Esophagus (tissue), 2 donors: ENCODE data around the gene PDCD4. TPM values are rescaled to one million over a fixed set of nuclear protein-coding genes. Genes with fewer than 3 reads are reported as not detected.

Experiments used
- H3K27ac ChIP-seq, 2 donors: one replicate each; pipeline ENCODE4 v1.5.1; 2013; ENCODE audit warnings: low read depth in 2 of 2, mild to moderate bottlenecking in 2 of 2, inconsistent platforms in 1 of 2, low read length in 1 of 2, moderate library complexity in 1 of 2
- H3K27me3 ChIP-seq, 2 donors: one replicate each; pipeline ENCODE4 v1.6.1; 2013; ENCODE audit warnings: low read length in 2 of 2, control low read depth in 1 of 2, mild to moderate bottlenecking in 1 of 2; ENCODE audit not compliant: insufficient read depth in 2 of 2, control insufficient read depth in 1 of 2
- H3K36me3 ChIP-seq, 2 donors: one replicate each; pipeline ENCODE4 v1.6.1; 2013; ENCODE audit warnings: low read length in 1 of 2; ENCODE audit not compliant: control insufficient read depth in 2 of 2, insufficient read depth in 2 of 2
- H3K4me1 ChIP-seq, 2 donors: one replicate each; pipeline ENCODE4 v1.6.1; 2013; ENCODE audit warnings: low read length in 1 of 2; ENCODE audit not compliant: control insufficient read depth in 2 of 2, insufficient read depth in 2 of 2
- H3K4me3 ChIP-seq, 2 donors: one replicate each; pipeline ENCODE4 v1.5.1; 2013; ENCODE audit warnings: low read length in 2 of 2, mild to moderate bottlenecking in 2 of 2, low read depth in 1 of 2, moderate library complexity in 1 of 2
- H3K9me3 ChIP-seq, 2 donors: one replicate each; pipeline ENCODE4 v1.6.1; 2013; ENCODE audit warnings: mild to moderate bottlenecking in 2 of 2, low read depth in 1 of 2, low read length in 1 of 2, moderate library complexity in 1 of 2; ENCODE audit not compliant: control insufficient read depth in 2 of 2, insufficient read depth in 1 of 2
- WGBS, 2 donors: extraction: QIAGEN DNeasy Blood & Tissue Kit; methylation state at CpG; one replicate each; pipeline ENCODE4 v1.1.7; 2013; 5-methylcytosine and 5-hydroxymethylcytosine counted together
- polyA plus RNA-seq, 2 donors: library from polyadenylated mRNA; stranded (reverse); fragments of 200-250 nt; gene quantifications; one replicate each; pipeline ENCODE4 v1.2.3, GENCODE V29; 2013
- donor health status: healthy with polysubstance abuse.
- donor health status: Bipolar disorder and iron deficiency.

The PDCD4 gene
- polyA plus RNA-seq, 2 donors, result 116 to 203 TPM

GRCh38 chr10:110859206-110859972, 12.3 kb upstream of the PDCD4 start:
- H3K9me3 ChIP-seq, result no peaks in the 10 kb centered on the region
- no peaks in the 10 kb centered on the region for H3K36me3 ChIP-seq
- H3K4me3 ChIP-seq, result no peak overlapping the region
- H3K27ac ChIP-seq, result peak overlapping the region; percentile 85 to 94
- peaks cover 9 to 30% of the 10 kb centered on the region in 2 donors for H3K4me1 ChIP-seq
- H3K27me3 ChIP-seq, result no peaks in the 10 kb centered on the region
- WGBS, 2 donors, result 71 to 81% methylated on average over 6 of the region's 6 CpGs

GRCh38 chr10:110859973-110860376, 11.8 kb upstream of the PDCD4 start:
- H3K4me1 ChIP-seq, result peaks cover 9 to 32% of the 10 kb centered on the region in 2 donors
- H3K27me3 ChIP-seq, result no peaks in the 10 kb centered on the region
- H3K36me3 ChIP-seq, result no peaks in the 10 kb centered on the region
- WGBS, 2 donors, result 18 to 32% methylated on average over 1 of the region's 1 CpG
- H3K27ac ChIP-seq, result peak overlapping the region; percentile 85 to 94
- H3K9me3 ChIP-seq, result no peaks in the 10 kb centered on the region
- no peak overlapping the region for H3K4me3 ChIP-seq

- Histone ChIP-seq H3K9me3 (no peaks in the 10 kb centered on the region), H3K27me3 (no peaks in the 10 kb centered on the region), H3K27ac (peak overlapping the region; percentile 94 to 97), H3K36me3 (no peaks in the 10 kb centered on the region), H3K4me3 (no peak overlapping the region), H3K4me1 (peaks cover 9 to 32% of the 10 kb centered on the region in 2 donors)
- WGBS, 2 donors, result 51 to 57% methylated on average over 7 of the region's 7 CpGs
Observed at GRCh38 chr10:110860576-110861241, 11.0 kb upstream of the PDCD4 start.

GRCh38 chr10:110861476-110861875, 10.3 kb upstream of the PDCD4 start:
- H3K4me1 ChIP-seq, result peaks cover 9 to 32% of the 10 kb centered on the region in 2 donors

GRCh38 chr10:110861930-110862649, 9.6 kb upstream of the PDCD4 start:
- Histone ChIP-seq H3K27ac (peak overlapping the region; percentile 69 to 85), H3K27me3 (no peaks in the 10 kb centered on the region), H3K4me1 (peaks cover 9 to 32% of the 10 kb centered on the region in 2 donors), H3K36me3 (no peaks in the 10 kb centered on the region), H3K9me3 (no peaks in the 10 kb centered on the region), H3K4me3 (no peak overlapping the region)
- WGBS, 2 donors, result 47 to 66% methylated on average over 6 of the region's 6 CpGs

More at GRCh38 chr10:110861476-110861875, 10.3 kb upstream of the PDCD4 start:
- no peaks in the 10 kb centered on the region for H3K27me3 ChIP-seq
- no peaks in the 10 kb centered on the region for H3K36me3 ChIP-seq
- no peak overlapping the region for H3K4me3 ChIP-seq
- H3K27ac ChIP-seq, result peak overlapping the region; percentile 94 to 97
- WGBS, 2 donors, result 94 to 99% methylated on average over 2 of the region's 2 CpGs
- no peaks in the 10 kb centered on the region for H3K9me3 ChIP-seq

GRCh38 chr10:110862961-110863360, 8.8 kb upstream of the PDCD4 start:
- H3K27me3 ChIP-seq, result no peaks in the 10 kb centered on the region
- peaks cover 9 to 27% of the 10 kb centered on the region in 2 donors for H3K4me1 ChIP-seq
- H3K27ac ChIP-seq, result peak overlapping the region; percentile 69 to 85
- 71 to 74% methylated on average over 6 of the region's 6 CpGs for WGBS, 2 donors
- H3K9me3 ChIP-seq, result no peaks in the 10 kb centered on the region
- no peaks in the 10 kb centered on the region for H3K36me3 ChIP-seq
- H3K4me3 ChIP-seq, result no peak overlapping the region

- Histone ChIP-seq H3K4me3 (no peak overlapping the region), H3K4me1 (peaks cover 9 to 24% of the 10 kb centered on the region in 2 donors), H3K27me3 (no peaks in the 10 kb centered on the region), H3K9me3 (no peaks in the 10 kb centered on the region), H3K36me3 (no peaks in the 10 kb centered on the region), H3K27ac (peak overlapping the region in 1 of 2 donors; percentile 98)
Observed at GRCh38 chr10:110863361-110863760, 8.4 kb upstream of the PDCD4 start.

- Histone ChIP-seq H3K9me3 (no peaks in the 10 kb centered on the region), H3K27ac (peak overlapping the region; percentile 57 to 98), H3K4me1 (peaks cover 9 to 23% of the 10 kb centered on the region in 2 donors), H3K27me3 (no peaks in the 10 kb centered on the region), H3K4me3 (no peak overlapping the region), H3K36me3 (no peaks in the 10 kb centered on the region)
- 90 to 93% methylated on average over 2 of the region's 2 CpGs for WGBS, 2 donors
Observed at GRCh38 chr10:110863956-110864355, 7.8 kb upstream of the PDCD4 start.

GRCh38 chr10:110864662-110865140, 7.0 kb upstream of the PDCD4 start:
- no peak overlapping the region for H3K4me3 ChIP-seq
- peaks cover 3 to 17% of the 10 kb centered on the region in 2 donors for H3K4me1 ChIP-seq
- H3K27me3 ChIP-seq, result no peaks in the 10 kb centered on the region
- H3K27ac ChIP-seq, result peak overlapping the region; percentile 98
- 19 to 27% methylated on average over 6 of the region's 6 CpGs for WGBS, 2 donors
- H3K36me3 ChIP-seq, result no peaks in the 10 kb centered on the region
- no peaks in the 10 kb centered on the region for H3K9me3 ChIP-seq
